PC-3 (cell line): Measurements from ENCODE around the gene ASTN2. TPM values are rescaled to one million over a fixed set of nuclear protein-coding genes. Genes with fewer than 3 reads are reported as not detected.

Experiments used
- ATAC-seq: fragments of 200-7000 bp; cut with Tn5 transposase; 2 replicates; pipeline ENCODE4 v1.9.1; 2020; ENCODE audit warnings: mild to moderate bottlenecking, moderate library complexity
- BruUV-seq: library from RNA; stranded (reverse); fragments of 400-500 nt; replicated peaks from 2 replicates; lab custom pipeline; 2021; lab: Mats Ljungman, UMichigan
- CTCF ChIA-PET: fragments of 300-600 bp; sonication (Branson Sonifier 250); formaldehyde crosslinking; loops from one replicate; lab custom pipeline; 2022; ENCODE audit warnings: antibody characterized with exemption; lab: Charles Lee
- POLR2A ChIA-PET: fragments of 300-600 bp; sonication (Branson Sonifier 250); formaldehyde crosslinking; loops from one replicate; lab custom pipeline; 2022; ENCODE audit warnings: antibody characterized with exemption; ENCODE audit not compliant: unreplicated experiment; lab: Charles Lee
- DNase-seq: peaks from one replicate; pipeline ENCODE4 v3.0.0-alpha.2; 2015
- H2AFZ ChIP-seq: fragments of 300-600 bp; sonication (generic); 2 replicates; pipeline ENCODE4 v1.6.0; 2016; ENCODE audit warnings: antibody characterized with exemption, low read length
- H3F3A ChIP-seq: fragments of 300-600 bp; sonication (generic); one replicate; pipeline ENCODE4 v1.6.0; 2017; ENCODE audit warnings: antibody characterized with exemption, low read length, control low read depth, mild to moderate bottlenecking; ENCODE audit not compliant: unreplicated experiment
- H3K27ac ChIP-seq: fragments of 300-600 bp; sonication (generic); 2 replicates; pipeline ENCODE4 v1.5.1; 2016; ENCODE audit warnings: mild to moderate bottlenecking, low read length
- H3K27me3 ChIP-seq: fragments of 300-600 bp; sonication (generic); 2 replicates; pipeline ENCODE4 v1.6.1; 2016; ENCODE audit warnings: low read length, mixed read lengths
- H3K36me3 ChIP-seq: fragments of 300-600 bp; sonication (generic); 2 replicates; pipeline ENCODE4 v1.6.1; 2016; ENCODE audit warnings: low read depth, mixed run types, low read length, mixed read lengths
- H3K4me1 ChIP-seq: fragments of 300-600 bp; sonication (generic); 2 replicates; pipeline ENCODE4 v1.5.1; 2016; ENCODE audit warnings: low read length; ENCODE audit not compliant: insufficient read depth
- H3K4me2 ChIP-seq: fragments of 300-600 bp; sonication (generic); 2 replicates; pipeline ENCODE4 v1.6.0; 2016; ENCODE audit warnings: low read length
- H3K4me3 ChIP-seq: fragments of 300-600 bp; sonication (generic); 2 replicates; pipeline ENCODE4 v1.5.1; 2016; ENCODE audit warnings: mild to moderate bottlenecking, low read length, mixed read lengths
- H3K79me2 ChIP-seq: fragments of 300-600 bp; sonication (generic); 2 replicates; pipeline ENCODE4 v1.6.1; 2017; ENCODE audit warnings: low read length, mixed read lengths
- H3K9ac ChIP-seq: fragments of 300-600 bp; sonication (generic); 2 replicates; pipeline ENCODE4 v1.6.0; 2016; ENCODE audit warnings: mild to moderate bottlenecking, low read length
- H3K9me2 ChIP-seq: fragments of 300-600 bp; sonication (generic); replicated peaks from 2 replicates; pipeline ENCODE4 v1.6.1; 2016; ENCODE audit warnings: mixed run types, low read length, mixed read lengths
- H3K9me3 ChIP-seq: fragments of 300-600 bp; sonication (generic); 2 replicates; pipeline ENCODE4 v1.6.1; 2016; ENCODE audit warnings: low read length, mixed read lengths
- H4K20me1 ChIP-seq: fragments of 300-600 bp; sonication (generic); 2 replicates; pipeline ENCODE4 v1.6.1; 2016; ENCODE audit warnings: low read length, mixed read lengths
- CTCF ChIP-seq: fragments of 300-600 bp; sonication (generic); conservative IDR thresholded peaks from 2 replicates; pipeline ENCODE4 v1.5.1; 2017; ENCODE audit warnings: antibody characterized with exemption, low read depth, mild to moderate bottlenecking, low read length
- EZH2 ChIP-seq: fragments of 300-600 bp; sonication (generic); IDR thresholded peaks from one replicate; pipeline ENCODE4 v1.6.1; 2017; ENCODE audit warnings: antibody characterized with exemption, mild to moderate bottlenecking, low read length; ENCODE audit not compliant: unreplicated experiment
- EZH2phosphoT487 ChIP-seq: fragments of 300-600 bp; sonication (generic); IDR thresholded peaks from 2 replicates; pipeline ENCODE4 v1.6.1; 2018; ENCODE audit warnings: mild to moderate bottlenecking, antibody characterized with exemption, low read length, borderline replicate concordance
- intact Hi-C: fragments of 100-400 bp; cut with micrococcal nuclease; formaldehyde crosslinking; loops from 2 replicates; pipeline ENCODE4 v1.9.0; 2023
- total RNA-seq: library from RNA; depleted of rRNA; stranded (reverse); fragments of >200 nt; gene quantifications from 2 replicates; pipeline ENCODE4 v1.2.3, GENCODE V29; 2014

Gene ASTN2
- total RNA-seq, 1 experiment from 2014 or later: 3.5 TPM

- no TSS peak for BruUV-seq
- no peaks in the 10 kb centered on the region for H3K27me3 ChIP-seq
- ATAC-seq: no peak
- CTCF ChIA-PET: no interaction called here
- H3K36me3 ChIP-seq: no peaks in the 10 kb centered on the region
- POLR2A ChIA-PET: no interaction called here
- no peak overlapping the region for H3K4me2 ChIP-seq
- no peak overlapping the region for H3K9ac ChIP-seq
- H3K4me1 ChIP-seq: no peaks in the 10 kb centered on the region
- intact Hi-C loops: no loop called here
- no peak for DNase-seq
- no peaks in the 10 kb centered on the region for H3K9me2 ChIP-seq
- no peaks in the 10 kb centered on the region for H3K9me3 ChIP-seq
- H3K27ac ChIP-seq: no peak overlapping the region
- TF ChIP-seq EZH2 (no peak), EZH2phosphoT487 (no peak), CTCF (no peak)
- H4K20me1 ChIP-seq: no peaks in the 10 kb centered on the region
- no peak overlapping the region for H3K4me3 ChIP-seq
- no peaks in the 10 kb centered on the region for H3F3A ChIP-seq
- no peak overlapping the region for H2AFZ ChIP-seq
- no peaks in the 10 kb centered on the region for H3K79me2 ChIP-seq
Measured at GRCh38 chr9:116608064-116608463, 806.8 kb downstream of the ASTN2 start.

GRCh38 chr9:116605904-116606341, 808.9 kb downstream of the ASTN2 start:
- Histone ChIP-seq H3K36me3 (no peaks in the 10 kb centered on the region), H3K9me3 (no peaks in the 10 kb centered on the region), H3K9ac (no peak overlapping the region), H3K4me3 (no peak overlapping the region), H3K9me2 (no peaks in the 10 kb centered on the region), H3K27me3 (no peaks in the 10 kb centered on the region), H3K79me2 (no peaks in the 10 kb centered on the region), H3K4me1 (no peaks in the 10 kb centered on the region), H3F3A (no peaks in the 10 kb centered on the region), H3K27ac (no peak overlapping the region), H3K4me2 (no peak overlapping the region), H2AFZ (no peak overlapping the region), H4K20me1 (no peaks in the 10 kb centered on the region)
- ATAC-seq (no peak), DNase-seq (no peak)
- intact Hi-C loops: no loop called here
- TF ChIP-seq EZH2phosphoT487: no peak
- ChIA-PET CTCF (no interaction called here), POLR2A (no interaction called here)
- no TSS peak for BruUV-seq

- H3K4me2 ChIP-seq: no peak overlapping the region
- H3K9me2 ChIP-seq: no peaks in the 10 kb centered on the region
- no peak overlapping the region for H2AFZ ChIP-seq
- H4K20me1 ChIP-seq: no peaks in the 10 kb centered on the region
- no peak for DNase-seq
- H3K9ac ChIP-seq: no peak overlapping the region
- H3K36me3 ChIP-seq: no peaks in the 10 kb centered on the region
- H3K79me2 ChIP-seq: no peaks in the 10 kb centered on the region
- H3K4me3 ChIP-seq: no peak overlapping the region
- no peaks in the 10 kb centered on the region for H3F3A ChIP-seq
- ChIA-PET CTCF (no interaction called here), POLR2A (no interaction called here)
- no peaks in the 10 kb centered on the region for H3K4me1 ChIP-seq
- ATAC-seq: no peak
- no peak overlapping the region for H3K27ac ChIP-seq
- no TSS peak for BruUV-seq
- TF ChIP-seq EZH2phosphoT487 (no peak), EZH2 (no peak), CTCF (no peak)
- intact Hi-C loops: no loop called here
- no peaks in the 10 kb centered on the region for H3K27me3 ChIP-seq
- H3K9me3 ChIP-seq: no peaks in the 10 kb centered on the region
Measured at GRCh38 chr9:116605060-116605459, 809.8 kb downstream of the ASTN2 start.
